T-helper 22 cell (primary cell): ENCODE measurements around the gene MRPL41.
"Not testable (repeated sequence)": the region's sequence is repeated elsewhere in the genome, so short reads cannot be mapped to it uniquely, and the experiment has no call there.

Source experiments
- DNase-seq: peaks from one replicate; pipeline ENCODE4 v3.0.0-alpha.2; 2020; ENCODE audit warnings: low read depth

The MRPL41 gene

DNA sequence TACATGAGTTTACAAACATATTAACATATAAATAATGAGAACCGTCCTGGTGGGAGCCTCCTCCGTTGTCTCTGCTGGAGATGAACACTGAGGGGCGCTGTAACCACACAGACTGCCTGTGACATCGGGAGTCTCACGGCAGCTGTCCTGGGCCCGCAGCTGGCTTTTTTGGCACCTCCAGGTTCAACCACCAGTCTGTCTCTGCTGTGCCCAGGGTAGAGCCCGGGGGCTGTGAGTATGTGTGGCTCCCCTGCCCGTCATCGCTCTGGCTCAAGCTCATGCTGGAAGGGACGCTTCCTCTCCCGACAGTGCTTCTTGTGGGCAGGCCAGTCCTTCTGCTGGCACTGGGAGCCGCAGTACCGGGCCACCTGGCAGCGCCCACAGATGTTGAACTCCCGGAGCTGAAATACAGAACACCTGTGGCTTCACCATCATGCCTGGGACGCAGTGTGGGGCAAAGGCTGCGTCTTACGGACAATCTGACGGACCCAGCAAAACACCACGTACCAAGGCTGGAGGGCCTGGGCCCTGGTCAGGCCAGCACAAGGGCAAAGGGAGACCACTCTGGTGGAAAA is 30.7 kb downstream of the MRPL41 start:
- DNase-seq, result no peak

DNA sequence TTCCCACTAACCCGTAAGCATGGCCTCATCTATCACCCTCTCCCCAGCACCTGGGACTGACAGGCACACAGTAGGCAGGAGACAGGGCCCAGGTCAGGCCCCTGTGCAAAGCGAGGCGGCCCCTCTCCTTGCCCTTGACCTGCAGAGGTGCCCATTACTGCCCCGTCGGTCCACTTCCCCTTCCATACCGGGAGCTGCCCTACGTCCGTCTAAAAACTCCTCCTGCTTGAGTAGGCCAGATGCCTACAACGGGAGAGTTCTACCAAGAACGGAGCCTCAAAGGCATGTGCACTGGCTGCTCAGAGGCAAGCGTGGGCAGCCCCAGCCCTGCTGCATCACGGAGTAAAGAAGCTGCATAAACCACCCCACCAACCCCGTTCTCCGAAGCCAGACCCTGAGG is 31.7 kb downstream of the MRPL41 start:
- no peak for DNase-seq

DNA sequence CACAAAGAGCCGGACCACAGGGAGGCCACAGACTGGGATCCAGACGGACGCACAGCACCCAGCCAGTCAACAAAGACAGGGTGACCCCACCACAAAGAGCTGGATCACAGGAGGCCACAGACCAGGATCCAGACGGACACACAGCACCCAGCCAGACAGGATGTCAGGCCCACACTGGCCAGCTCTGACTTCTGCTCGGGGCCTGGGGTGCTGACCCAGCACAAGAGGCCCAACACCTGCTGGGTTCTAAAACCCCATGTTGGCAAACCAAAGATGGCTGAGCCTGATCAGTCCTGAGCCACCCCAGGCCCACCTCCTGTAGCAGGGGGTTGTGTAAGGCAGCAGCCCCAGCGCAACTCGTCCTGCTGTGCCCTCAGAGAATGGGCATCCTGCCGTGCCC is 32.3 kb downstream of the MRPL41 start:
- no peak for DNase-seq

DNA sequence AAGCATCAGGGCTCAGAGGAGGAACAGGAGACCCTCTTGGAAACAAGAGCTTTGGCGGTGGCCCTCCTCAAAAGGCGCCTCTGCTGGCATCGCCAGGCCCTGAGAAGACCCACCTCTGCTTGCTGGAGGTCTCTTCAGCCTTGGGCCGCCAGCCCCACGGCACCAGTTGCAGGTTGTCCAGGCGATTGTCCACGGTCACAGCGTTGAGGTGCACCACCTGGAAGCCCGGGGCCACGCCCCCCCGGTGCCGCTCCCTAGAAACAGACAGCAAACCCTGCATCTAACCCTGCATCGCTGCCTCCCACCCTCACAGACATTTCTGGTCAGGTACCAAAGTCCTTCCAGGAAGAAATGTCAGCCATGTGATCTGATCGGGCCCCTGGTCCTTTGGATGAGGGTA is 35.2 kb downstream of the MRPL41 start:
- DNase-seq, result no peak

DNA sequence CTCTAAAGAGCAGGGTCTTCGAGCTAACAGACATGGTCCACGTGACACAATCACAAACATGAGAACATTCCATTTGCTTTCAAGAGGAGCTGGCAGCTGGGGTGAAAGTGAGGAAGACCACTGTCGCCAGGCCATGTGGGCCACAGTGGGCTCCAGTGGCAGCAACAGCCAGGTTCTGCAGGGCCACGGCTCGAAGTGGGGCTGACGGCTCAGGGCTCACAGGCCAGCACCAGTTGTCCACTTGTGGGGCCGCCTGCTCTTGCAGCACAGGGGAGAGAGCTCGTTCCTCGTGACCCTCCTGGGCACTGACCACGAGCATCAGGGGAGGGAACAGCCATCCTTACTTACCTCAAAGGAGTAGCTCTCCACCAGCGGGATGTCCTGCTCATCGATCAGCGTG is 36.6 kb downstream of the MRPL41 start:
- no peak for DNase-seq

DNA sequence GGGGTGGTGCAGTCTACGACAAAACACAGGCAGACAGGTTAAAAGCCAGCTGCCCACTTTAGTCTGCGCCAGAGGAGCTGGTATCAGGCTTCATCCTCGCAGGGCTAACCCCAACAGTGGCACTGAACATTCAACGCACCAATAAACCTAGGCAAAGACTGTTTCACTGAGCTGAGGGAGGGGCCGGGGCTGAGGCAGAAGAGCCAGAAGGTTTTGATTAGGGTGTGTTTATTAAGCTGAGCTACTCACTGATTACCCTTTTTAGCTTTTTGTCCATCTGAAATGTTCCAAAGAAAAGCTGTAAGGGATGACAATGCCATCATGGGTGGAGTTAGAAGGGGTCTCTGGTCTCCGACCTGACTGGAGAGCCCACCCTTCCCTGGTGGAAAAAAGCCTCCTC is 37.2 kb downstream of the MRPL41 start:
- no peak for DNase-seq

DNA sequence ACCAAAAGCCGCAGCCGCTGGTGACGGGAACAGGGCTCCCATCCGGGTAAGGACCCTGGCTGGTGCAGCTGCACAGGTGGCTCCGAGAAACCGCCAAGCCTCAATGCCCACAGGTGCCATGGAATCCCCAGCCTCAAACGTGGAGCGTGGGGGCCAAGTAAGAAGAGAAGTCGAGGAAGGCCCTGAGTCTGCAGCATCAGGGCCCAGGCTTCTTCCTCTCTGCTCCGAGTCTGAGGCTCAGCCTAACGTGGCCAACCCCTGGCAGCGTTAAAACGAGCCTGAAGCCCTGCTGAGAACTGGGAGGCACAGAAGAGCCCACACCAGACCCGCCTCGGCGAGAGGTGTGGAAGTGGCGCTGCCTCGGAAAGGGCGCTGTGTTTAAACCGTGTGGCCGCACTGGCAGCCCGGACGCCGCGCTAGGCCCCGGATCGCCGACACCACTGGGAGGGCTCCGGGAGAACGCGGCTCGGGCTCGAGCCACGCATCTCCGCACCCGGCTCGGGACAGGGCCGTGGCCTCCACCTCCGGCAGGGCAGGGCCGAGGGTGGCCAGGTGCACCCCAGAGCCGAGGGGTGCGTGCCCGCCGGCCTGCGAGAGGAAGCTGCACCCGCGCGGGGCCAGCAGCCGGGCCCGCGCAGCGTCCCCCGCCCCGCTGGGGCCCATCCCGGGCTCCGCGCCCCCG is 37.9 kb downstream of the MRPL41 start:
- DNase-seq, result no peak

DNA sequence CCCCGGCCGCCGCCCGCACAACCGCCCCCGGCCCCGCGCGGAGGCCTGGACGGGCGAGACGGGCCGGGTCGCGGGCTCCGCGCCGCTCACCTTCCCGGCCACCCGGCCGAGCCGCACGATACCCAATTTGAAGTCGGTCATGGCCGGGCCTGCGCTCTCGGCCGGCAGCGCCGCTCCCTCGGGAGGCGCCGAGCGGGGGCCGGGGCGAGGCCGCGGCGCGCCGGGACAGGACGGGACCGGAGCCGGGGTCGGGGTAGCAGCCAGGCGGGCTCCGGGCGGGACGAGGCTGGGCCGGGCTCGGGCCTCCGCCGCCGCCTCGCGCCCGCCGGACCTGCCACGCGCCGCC is 38.4 kb downstream of the MRPL41 start:
- no peak for DNase-seq

DNA sequence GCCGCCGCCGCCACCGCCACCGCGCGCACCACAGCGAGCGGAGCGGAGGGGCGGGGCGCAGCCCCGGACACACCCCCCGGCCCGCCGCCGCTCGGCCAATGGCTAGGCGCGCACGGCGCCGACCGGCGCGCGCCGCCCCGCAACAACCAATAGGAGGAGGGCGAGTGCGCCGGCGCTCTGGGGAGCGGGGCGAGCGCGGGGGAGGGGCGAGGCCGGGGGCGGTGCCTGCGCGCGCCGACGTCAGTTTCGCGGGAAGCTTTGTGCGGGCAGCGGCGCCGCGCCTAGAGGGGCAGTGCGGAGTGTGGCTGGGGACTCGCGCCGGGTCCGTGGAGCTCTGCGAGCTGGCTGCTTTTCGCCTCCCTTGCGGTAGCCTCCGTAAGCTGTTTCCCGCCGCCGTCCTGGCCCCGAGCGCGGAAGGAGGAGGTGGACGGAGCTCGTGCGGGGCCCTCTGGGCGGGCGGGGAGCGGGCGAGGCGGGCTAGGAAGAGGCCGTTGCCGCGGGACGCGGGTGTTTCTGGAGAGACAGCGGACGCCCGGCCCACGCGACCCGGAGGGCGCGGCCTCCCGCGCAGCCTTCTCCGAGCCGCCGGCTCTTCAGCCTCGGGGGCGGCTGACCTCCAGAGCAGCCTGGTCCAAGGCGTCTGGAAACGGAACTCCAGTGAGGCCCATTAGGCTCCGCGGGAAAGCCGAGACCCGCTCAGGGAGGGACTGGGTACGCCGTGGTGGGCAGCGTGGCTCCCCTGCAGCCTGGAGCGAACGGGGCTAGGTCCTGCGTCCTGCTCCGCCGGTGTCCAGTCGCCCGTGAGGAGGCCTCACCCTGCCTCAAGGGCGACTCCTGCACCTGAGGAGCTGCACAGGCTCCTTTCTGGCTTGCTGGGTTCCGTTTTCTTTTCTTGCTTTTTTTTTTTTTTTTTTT is 39.0 kb downstream of the MRPL41 start, which contains the start of gene ZMYND19:
ZMYND19 (minus strand) TSS at position 44 of the 915 bp plus-strand sequence. CDS start 249 bp downstream, outside the sequence.
- DNase-seq, result peak; percentile 78

DNA sequence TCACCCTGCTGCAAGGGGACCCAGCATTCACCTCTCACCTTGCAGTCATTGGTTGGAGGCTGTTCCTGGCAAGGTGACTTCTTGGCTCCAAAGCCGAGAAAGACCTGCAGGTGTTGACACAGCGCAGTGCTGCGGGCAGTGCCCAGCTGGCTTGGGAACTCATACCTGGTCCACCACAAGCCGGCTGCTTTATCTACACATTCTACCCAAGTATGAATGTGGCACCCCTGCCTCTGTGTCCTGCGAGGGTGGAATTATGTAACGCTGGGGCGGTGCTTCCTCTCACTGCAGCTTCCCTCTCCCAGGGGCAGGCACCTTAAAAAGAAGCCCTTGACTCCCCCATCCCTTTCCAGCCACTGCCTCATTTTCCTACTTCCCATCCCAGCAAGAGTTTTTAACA is 41.1 kb downstream of the MRPL41 start:
- no peak for DNase-seq

DNA sequence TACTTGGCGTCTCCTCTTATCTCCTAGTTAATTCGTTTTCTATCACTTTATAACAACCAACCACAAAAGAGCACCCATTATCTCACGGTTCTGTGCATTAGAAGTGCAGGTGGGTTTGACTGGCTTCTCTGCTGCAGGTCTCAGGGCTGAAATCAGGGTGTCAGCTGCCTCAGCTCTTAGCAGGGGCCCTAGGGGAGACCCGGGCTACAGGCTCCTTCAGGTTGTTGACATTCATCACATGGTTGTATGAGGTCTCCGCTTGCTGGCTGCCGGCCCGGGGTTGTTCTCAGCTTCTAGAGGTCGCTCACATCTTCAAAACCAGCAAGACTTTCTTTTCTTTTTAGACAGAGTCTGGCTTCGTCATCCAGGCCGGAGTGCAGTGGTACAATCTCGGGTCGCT is 41.5 kb downstream of the MRPL41 start:
- DNase-seq, result no peak

DNA sequence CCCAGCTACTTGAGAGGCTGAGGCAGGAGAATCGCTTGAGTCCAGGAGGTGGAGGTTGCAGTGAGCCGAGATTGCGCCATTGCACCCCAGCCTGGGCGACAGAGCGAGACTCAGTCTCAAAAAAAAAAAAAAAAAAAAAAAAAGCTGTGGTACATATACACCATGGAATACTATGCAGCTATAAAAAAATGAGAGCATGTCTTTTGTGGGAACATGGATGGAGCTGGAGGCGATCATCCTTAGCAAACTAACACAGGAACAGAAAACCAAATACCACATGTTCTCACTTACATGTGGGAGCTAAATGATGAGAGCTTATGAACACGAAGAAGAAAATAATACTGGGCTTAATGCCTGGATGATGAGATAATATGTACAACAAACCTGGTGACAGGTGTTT is 44.9 kb downstream of the MRPL41 start:
- not testable (repeated sequence) for DNase-seq

DNA sequence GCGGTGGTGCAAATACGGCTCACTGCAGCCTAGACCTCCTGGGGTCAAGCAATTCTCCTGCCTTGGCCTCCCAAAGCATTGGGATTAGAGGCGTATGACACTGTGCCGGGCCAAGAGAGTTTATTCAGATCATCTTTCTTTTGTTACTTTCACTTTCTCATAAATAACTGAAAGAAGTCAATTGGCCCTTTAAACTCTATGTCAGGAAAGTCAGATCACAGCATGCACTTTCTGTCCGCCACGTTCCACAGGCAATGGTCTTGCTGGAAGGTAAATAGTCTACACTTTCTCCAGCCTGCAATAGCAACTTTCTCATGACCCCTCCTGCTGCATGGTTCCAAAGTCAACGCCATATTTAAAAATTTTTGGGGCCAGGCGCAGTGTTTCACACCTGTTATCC is 47.3 kb downstream of the MRPL41 start:
- DNase-seq, result no peak
